MM.1S (cell line): ENCODE results near the gene INHBE.

Source experiments
- DNase-seq: peaks from one replicate; pipeline ENCODE4 v3.0.0-alpha.2; 2015
- H2AFZ ChIP-seq: fragments of 300-600 bp; sonication (generic); 2 replicates; pipeline ENCODE4 v1.6.0; 2016; ENCODE audit warnings: antibody characterized with exemption, low read length
- H3F3A ChIP-seq: fragments of 300-600 bp; sonication (generic); 2 replicates; pipeline ENCODE4 v1.6.1; 2016; ENCODE audit warnings: mild to moderate bottlenecking, antibody characterized with exemption, low read length, moderate library complexity, mixed read lengths; ENCODE audit not compliant: insufficient read depth
- H3K27ac ChIP-seq: fragments of 300-600 bp; sonication (generic); 2 replicates; pipeline ENCODE4 v1.5.1; 2016; ENCODE audit warnings: mild to moderate bottlenecking, low read length
- H3K27me3 ChIP-seq: fragments of 300-600 bp; sonication (generic); replicated peaks from 2 replicates; pipeline ENCODE4 v1.6.0; 2016; ENCODE audit warnings: low read length; ENCODE audit not compliant: insufficient read depth
- H3K36me3 ChIP-seq: fragments of 300-600 bp; sonication (generic); replicated peaks from 2 replicates; pipeline ENCODE4 v1.6.1; 2016; ENCODE audit warnings: mild to moderate bottlenecking, low read length, mixed read lengths; ENCODE audit not compliant: insufficient read depth
- H3K4me1 ChIP-seq: fragments of 300-600 bp; sonication (generic); 2 replicates; pipeline ENCODE4 v1.6.1; 2016; ENCODE audit warnings: low read length, mixed read lengths
- H3K4me2 ChIP-seq: fragments of 300-600 bp; sonication (generic); 2 replicates; pipeline ENCODE4 v1.6.0; 2016; ENCODE audit warnings: low read depth, low read length
- H3K4me3 ChIP-seq: fragments of 300-600 bp; sonication (generic); 2 replicates; pipeline ENCODE4 v1.5.1; 2016; ENCODE audit warnings: low read length, mixed read lengths
- H3K79me2 ChIP-seq: fragments of 300-600 bp; sonication (generic); 2 replicates; pipeline ENCODE4 v1.6.1; 2016; ENCODE audit warnings: mixed run types, low read length, mixed read lengths
- H3K9ac ChIP-seq: fragments of 300-600 bp; sonication (generic); 2 replicates; pipeline ENCODE4 v1.6.1; 2016; ENCODE audit warnings: low read length, mixed read lengths
- H3K9me2 ChIP-seq: fragments of 300-600 bp; sonication (generic); replicated peaks from 2 replicates; pipeline ENCODE4 v1.6.1; 2016; ENCODE audit warnings: mild to moderate bottlenecking, low read length, mixed read lengths; ENCODE audit not compliant: insufficient read depth
- H3K9me3 ChIP-seq: fragments of 300-600 bp; sonication (generic); replicated peaks from 2 replicates; pipeline ENCODE4 v1.6.1; 2016; ENCODE audit warnings: mild to moderate bottlenecking, low read length, mixed read lengths; ENCODE audit not compliant: insufficient read depth
- H4K20me1 ChIP-seq: fragments of 300-600 bp; sonication (generic); 2 replicates; pipeline ENCODE4 v1.6.1; 2016; ENCODE audit warnings: mild to moderate bottlenecking, low read length, moderate library complexity, mixed read lengths; ENCODE audit not compliant: insufficient read depth
- EZH2 ChIP-seq: fragments of 300-600 bp; sonication (generic); optimal IDR thresholded peaks from 2 replicates; pipeline ENCODE3; 2017; ENCODE audit warnings: low read depth, mild to moderate bottlenecking, antibody characterized with exemption, low read length, mixed read lengths
- EZH2phosphoT487 ChIP-seq: fragments of 300-600 bp; sonication (generic); IDR thresholded peaks from 2 replicates; pipeline ENCODE4 v1.6.1; 2018; ENCODE audit warnings: antibody characterized with exemption, low read length
- TF ChIP-seq, protein P1 (sequence below): fragments of 300-600 bp; sonication (generic); IDR thresholded peaks from 2 replicates; pipeline ENCODE4 v1.5.1; 2016; ENCODE audit warnings: antibody characterized with exemption, low read length, mixed read lengths

The INHBE gene

DNA sequence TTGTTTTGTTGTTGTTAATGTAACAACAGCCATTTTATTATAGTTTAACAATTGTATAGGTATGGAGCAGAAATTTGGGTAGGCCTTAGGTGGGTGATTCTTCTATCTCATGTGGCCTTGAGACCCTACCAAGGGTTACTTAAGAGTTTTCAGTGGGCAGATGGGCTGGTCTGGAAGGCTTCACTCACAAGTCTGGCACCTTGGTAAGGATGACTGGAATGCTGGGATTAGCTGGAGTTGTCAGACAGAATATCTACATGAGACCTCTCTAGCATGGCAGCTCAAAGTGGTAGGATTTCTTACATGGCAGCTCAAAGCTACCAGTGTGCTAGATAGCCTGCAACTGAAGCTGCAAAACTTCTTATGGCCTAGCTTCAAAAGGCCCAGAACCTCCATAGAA lies 30.6 kb downstream of the INHBE start:
- TF ChIP-seq EZH2 (no peak), EZH2phosphoT487 (no peak)
- TF ChIP-seq, protein P1, sequence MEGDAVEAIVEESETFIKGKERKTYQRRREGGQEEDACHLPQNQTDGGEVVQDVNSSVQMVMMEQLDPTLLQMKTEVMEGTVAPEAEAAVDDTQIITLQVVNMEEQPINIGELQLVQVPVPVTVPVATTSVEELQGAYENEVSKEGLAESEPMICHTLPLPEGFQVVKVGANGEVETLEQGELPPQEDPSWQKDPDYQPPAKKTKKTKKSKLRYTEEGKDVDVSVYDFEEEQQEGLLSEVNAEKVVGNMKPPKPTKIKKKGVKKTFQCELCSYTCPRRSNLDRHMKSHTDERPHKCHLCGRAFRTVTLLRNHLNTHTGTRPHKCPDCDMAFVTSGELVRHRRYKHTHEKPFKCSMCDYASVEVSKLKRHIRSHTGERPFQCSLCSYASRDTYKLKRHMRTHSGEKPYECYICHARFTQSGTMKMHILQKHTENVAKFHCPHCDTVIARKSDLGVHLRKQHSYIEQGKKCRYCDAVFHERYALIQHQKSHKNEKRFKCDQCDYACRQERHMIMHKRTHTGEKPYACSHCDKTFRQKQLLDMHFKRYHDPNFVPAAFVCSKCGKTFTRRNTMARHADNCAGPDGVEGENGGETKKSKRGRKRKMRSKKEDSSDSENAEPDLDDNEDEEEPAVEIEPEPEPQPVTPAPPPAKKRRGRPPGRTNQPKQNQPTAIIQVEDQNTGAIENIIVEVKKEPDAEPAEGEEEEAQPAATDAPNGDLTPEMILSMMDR = no peak
- Histone ChIP-seq H4K20me1 (no peaks in the 10 kb centered on the region), H3K79me2 (peaks cover 32% of the 10 kb centered on the region), H3K27me3 (no peaks in the 10 kb centered on the region), H3K9ac (no peak overlapping the region), H3K4me1 (peaks cover 14% of the 10 kb centered on the region), H3K4me2 (no peak overlapping the region), H3F3A (0 out of 2 replicates have a peak, but pooled peaks cover 9% of the 10 kb centered on the region), H3K4me3 (no peak overlapping the region), H3K9me2 (no peaks in the 10 kb centered on the region), H3K9me3 (no peaks in the 10 kb centered on the region), H3K27ac (no peak overlapping the region), H3K36me3 (peaks cover 11% of the 10 kb centered on the region; the same call in 1 of the 2 replicates), H2AFZ (no peak overlapping the region)
- DNase-seq = no peak

DNA sequence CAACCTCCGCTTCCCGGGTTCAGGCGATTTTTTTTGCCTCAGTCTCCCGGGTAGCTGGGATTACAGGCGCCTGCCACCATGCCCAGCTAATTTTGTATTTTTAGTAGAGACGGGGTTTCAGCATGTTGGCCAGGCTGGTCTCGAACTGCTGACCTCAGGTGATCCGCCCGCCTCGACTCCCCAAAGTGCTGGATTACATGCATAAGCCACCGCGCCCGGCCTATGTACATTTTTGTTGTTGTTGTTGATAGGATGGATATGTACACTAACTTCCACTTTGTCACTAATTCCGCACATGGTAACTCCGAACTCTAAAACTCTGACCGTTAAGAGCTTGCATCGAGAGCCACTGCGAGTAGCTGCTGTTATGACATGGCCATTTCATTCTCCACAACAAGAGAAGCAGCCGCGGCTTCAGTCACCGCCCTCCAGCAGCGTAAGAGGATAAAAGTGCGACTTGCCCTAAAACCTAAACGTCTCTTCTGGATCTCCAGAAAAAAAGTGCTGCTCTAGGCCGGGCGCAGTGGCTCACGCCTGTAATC lies 32.0 kb downstream of the INHBE start:
- Histone ChIP-seq H3K36me3 (peaks cover 16% of the 10 kb centered on the region; the same call in 1 of the 2 replicates), H3K9ac (no peak overlapping the region), H3F3A (0 out of 2 replicates have a peak, but pooled peaks cover 9% of the 10 kb centered on the region), H3K9me2 (no peaks in the 10 kb centered on the region), H3K4me3 (peak overlapping the region; percentile 92), H3K79me2 (peaks cover 41% of the 10 kb centered on the region), H3K4me1 (peaks cover 14% of the 10 kb centered on the region), H3K9me3 (no peaks in the 10 kb centered on the region), H3K4me2 (peak overlapping the region; percentile 66; the same call in 1 of the 2 replicates), H3K27ac (no peak overlapping the region), H4K20me1 (no peaks in the 10 kb centered on the region), H2AFZ (peak overlapping the region; percentile 59), H3K27me3 (no peaks in the 10 kb centered on the region)
- TF ChIP-seq, protein P1 = no peak
- no peak for TF ChIP-seq EZH2phosphoT487
- DNase-seq = no peak

DNA sequence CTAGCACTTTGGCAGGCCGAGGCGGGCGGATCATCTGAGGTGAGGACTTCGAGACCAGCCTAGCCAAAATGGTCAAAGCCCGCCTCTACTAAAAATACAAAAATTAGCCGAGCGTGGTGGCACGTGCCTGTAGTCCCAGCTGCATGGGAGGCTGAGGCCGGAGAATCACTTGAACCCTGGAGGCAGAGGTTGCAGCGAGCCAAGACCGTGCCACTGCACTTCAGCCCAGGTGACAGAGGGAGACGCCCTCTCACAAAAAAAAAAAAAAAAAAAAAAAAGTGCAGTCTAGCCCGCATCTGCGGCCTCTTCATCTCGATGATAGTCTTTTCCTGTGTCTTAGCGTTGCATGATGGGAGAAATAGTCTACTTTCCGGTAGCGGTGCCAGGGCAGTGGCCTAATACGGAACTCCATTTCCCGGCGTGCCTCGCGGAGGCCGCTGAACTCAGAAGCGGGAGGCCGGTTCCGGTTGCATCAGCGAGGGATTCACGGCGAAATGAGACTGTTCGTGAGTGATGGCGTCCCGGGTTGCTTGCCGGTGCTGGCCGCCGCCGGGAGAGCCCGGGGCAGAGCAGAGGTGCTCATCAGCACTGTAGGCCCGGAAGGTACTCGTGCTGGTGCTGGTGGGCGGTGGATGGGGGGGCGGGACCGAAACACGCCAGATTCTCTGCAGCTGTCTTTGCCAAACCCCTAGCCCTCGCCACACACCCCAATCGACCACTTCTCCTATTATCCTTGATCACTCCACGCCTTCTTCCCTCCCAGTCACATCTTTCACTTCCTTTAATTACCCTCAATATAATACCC lies 32.7 kb downstream of the INHBE start, which contains the start of gene MARS1:
Gene MARS1 (plus strand): TSS at position 472 of the 805 bp plus-strand sequence. CDS start 23 bp downstream, at position 495.
- H3K4me3 ChIP-seq = peak within 1 kb of the TSS; percentile 92
- H4K20me1 ChIP-seq = no peaks in the 10 kb centered on the region
- peak; percentile 98 for DNase-seq
- peak within 1 kb of the TSS; percentile 66; the same call in 1 of the 2 replicates for H3K27ac ChIP-seq
- H3K9me2 ChIP-seq = no peaks in the 10 kb centered on the region
- peaks cover 14% of the 10 kb centered on the region for H3K4me1 ChIP-seq
- 0 out of 2 replicates have a peak, but pooled peaks cover 9% of the 10 kb centered on the region for H3F3A ChIP-seq
- peak within 1 kb of the TSS; percentile 59 for H2AFZ ChIP-seq
- peak within 1 kb of the TSS; percentile 84 for H3K9ac ChIP-seq
- H3K9me3 ChIP-seq = no peaks in the 10 kb centered on the region
- H3K36me3 ChIP-seq = peaks cover 16% of the 10 kb centered on the region; the same call in 1 of the 2 replicates
- no peaks in the 10 kb centered on the region for H3K27me3 ChIP-seq
- TF ChIP-seq, protein P1 = peak; percentile 41
- TF ChIP-seq EZH2phosphoT487 = no peak
- H3K79me2 ChIP-seq = peaks cover 41% of the 10 kb centered on the region
- H3K4me2 ChIP-seq = peak within 1 kb of the TSS; percentile 91
